Endothelial cell of umbilical vein (primary cell): Measurements from ENCODE around the gene ARHGAP45.

Experiments used
- CTCF ChIP-seq, 2 donors: IDR thresholded peaks; 1 replicate in 1 of 2; 2 replicates in 1 of 2; pipeline ENCODE4 v1.5.1; 2011; ENCODE audit warnings: low read length in 2 of 2, mild to moderate bottlenecking in 2 of 2, moderate library complexity in 2 of 2, control low read depth in 1 of 2, inconsistent platforms in 1 of 2, low read depth in 1 of 2; ENCODE audit not compliant: insufficient read depth in 1 of 2; ENCODE audit errors: extremely low read depth in 1 of 2
- EZH2 ChIP-seq: IDR thresholded peaks from 2 replicates; pipeline ENCODE4 v1.6.1; 2012; ENCODE audit warnings: borderline replicate concordance, low read depth, mild to moderate bottlenecking, moderate library complexity, low read length, inconsistent platforms; ENCODE audit not compliant: severe bottlenecking
- FOS ChIP-seq: IDR thresholded peaks from 2 replicates; pipeline ENCODE4 v1.6.1; 2011; ENCODE audit warnings: mild to moderate bottlenecking, low read length, moderate library complexity, borderline replicate concordance; ENCODE audit not compliant: insufficient read depth
- MAX ChIP-seq: IDR thresholded peaks from 2 replicates; pipeline ENCODE4 v1.6.1; 2011; ENCODE audit not compliant: insufficient read depth, insufficient read length
- MYC ChIP-seq: IDR thresholded peaks from one replicate; pipeline ENCODE4 v1.6.1; 2011; ENCODE audit warnings: mild to moderate bottlenecking, low read depth, low read length
- POLR2A ChIP-seq: IDR thresholded peaks from 2 replicates; pipeline ENCODE4 v1.6.1; 2012; ENCODE audit warnings: low read depth, mild to moderate bottlenecking, control low read depth, low read length
- POLR2AphosphoS5 ChIP-seq: IDR thresholded peaks from 2 replicates; pipeline ENCODE4 v1.6.1; 2012; ENCODE audit warnings: low read depth, mild to moderate bottlenecking, control low read depth, low read length, moderate library complexity; ENCODE audit not compliant: insufficient read depth

GRCh38 chr19:1097810-1098176, 30.8 kb downstream of the ARHGAP45 start:
- no peak for TF ChIP-seq FOS
- TF ChIP-seq CTCF (IDR thresholded peaks at IDR 0.05; ENCODE audit: extremely low read depth in 1 of 2, insufficient read depth in 1 of 2, low read depth in 1 of 2, low read length in 2 of 2), result no peak
- TF ChIP-seq POLR2A, result no peak
- no peak for TF ChIP-seq POLR2AphosphoS5
- TF ChIP-seq EZH2, result no peak
- TF ChIP-seq MAX, result no peak
- TF ChIP-seq MYC, result no peak
